Astrocyte (in vitro differentiated cells and primary cell): ENCODE measurements around the gene SGCD. TPM values are rescaled to one million over a fixed set of nuclear protein-coding genes. Genes with fewer than 3 reads are reported as not detected.
A peak's percentile ranks its signal among the peaks of the same experiment; 100 is the strongest.

Experiments used
- DNase-seq: peaks from one replicate; pipeline ENCODE4 v3.0.0-alpha.2; 2010; ENCODE audit warnings: low read depth
- FAIRE-seq: peaks from 2 replicates; lab custom pipeline; 2011; peaks lifted over from hg19 to GRCh38; lab: Jason Lieb, UNC
- H2AFZ ChIP-seq: 2 replicates; pipeline ENCODE4 v1.6.0; 2012; ENCODE audit warnings: low read depth, low read length, inconsistent platforms
- H3K27ac ChIP-seq: 2 replicates; pipeline ENCODE4 v1.5.1; 2011; ENCODE audit warnings: low read depth, low read length, inconsistent platforms
- H3K27me3 ChIP-seq: 2 replicates; pipeline ENCODE4 v1.6.0; 2011; ENCODE audit warnings: low read length, inconsistent platforms; ENCODE audit not compliant: insufficient read depth
- H3K36me3 ChIP-seq: 2 replicates; pipeline ENCODE4 v1.5.1; 2011; ENCODE audit warnings: low read length, inconsistent platforms; ENCODE audit not compliant: insufficient read depth
- H3K4me1 ChIP-seq: 2 replicates; pipeline ENCODE4 v1.5.1; 2011; ENCODE audit warnings: low read length, inconsistent platforms; ENCODE audit not compliant: insufficient read depth
- H3K4me2 ChIP-seq: 2 replicates; pipeline ENCODE4 v1.6.0; 2012; ENCODE audit warnings: low read length, inconsistent platforms
- H3K4me3 ChIP-seq: 2 replicates; pipeline ENCODE4 v1.5.1; 2011; ENCODE audit warnings: low read depth, mild to moderate bottlenecking, low read length, inconsistent platforms; ENCODE audit not compliant: insufficient read depth
- H3K79me2 ChIP-seq: 2 replicates; pipeline ENCODE4 v1.6.0; 2012; ENCODE audit warnings: mild to moderate bottlenecking, low read length, inconsistent platforms; ENCODE audit not compliant: insufficient read depth
- H3K9ac ChIP-seq: 2 replicates; pipeline ENCODE4 v1.6.0; 2012; ENCODE audit warnings: mild to moderate bottlenecking, low read length, inconsistent platforms
- H3K9me3 ChIP-seq: 2 replicates; pipeline ENCODE4 v1.5.1; 2012; ENCODE audit warnings: low read depth, mild to moderate bottlenecking, low read length, inconsistent platforms; ENCODE audit not compliant: insufficient read depth
- H4K20me1 ChIP-seq: 2 replicates; pipeline ENCODE4 v1.6.0; 2012; ENCODE audit warnings: low read length, inconsistent platforms; ENCODE audit not compliant: insufficient read depth
- H3K27ac Mint-ChIP-seq: one replicate; pipeline ENCODE4 v1.8.0; 2021; ENCODE audit warnings: mild to moderate bottlenecking, mixed read lengths; ENCODE audit not compliant: unreplicated experiment
- H3K27me3 Mint-ChIP-seq: one replicate; pipeline ENCODE4 v1.8.0; 2021; ENCODE audit warnings: low read depth, mixed read lengths; ENCODE audit not compliant: unreplicated experiment
- H3K36me3 Mint-ChIP-seq: one replicate; pipeline ENCODE4 v1.8.0; 2021; ENCODE audit warnings: low read depth, mixed read lengths; ENCODE audit not compliant: unreplicated experiment
- H3K4me1 Mint-ChIP-seq: one replicate; pipeline ENCODE4 v1.8.0; 2021; ENCODE audit warnings: low read depth, mixed read lengths; ENCODE audit not compliant: unreplicated experiment
- H3K4me3 Mint-ChIP-seq: one replicate; pipeline ENCODE4 v1.8.0; 2021; ENCODE audit warnings: mild to moderate bottlenecking, moderate library complexity, mixed read lengths; ENCODE audit not compliant: unreplicated experiment
- H3K9me3 Mint-ChIP-seq: one replicate; pipeline ENCODE4 v1.8.0; 2021; ENCODE audit warnings: mild to moderate bottlenecking, mixed read lengths; ENCODE audit not compliant: unreplicated experiment
- EZH2 ChIP-seq: IDR thresholded peaks from 2 replicates; pipeline ENCODE4 v1.6.1; 2012; ENCODE audit warnings: mild to moderate bottlenecking, low read length, inconsistent platforms; ENCODE audit not compliant: insufficient read depth
- total RNA-seq: library from RNA; stranded (reverse); gene quantifications from 2 replicates; pipeline ENCODE4 v1.2.1, GENCODE V29; 2021
- TF ChIP-seq, protein P1 (sequence below): IDR thresholded peaks from 2 replicates; pipeline ENCODE4 v1.5.1; 2011; ENCODE audit warnings: low read depth, mild to moderate bottlenecking, inconsistent platforms, low read length, moderate library complexity; ENCODE audit not compliant: insufficient read depth

The SGCD gene
- total RNA-seq, 1 donor from 2014 or later: 2.9 TPM

DNA sequence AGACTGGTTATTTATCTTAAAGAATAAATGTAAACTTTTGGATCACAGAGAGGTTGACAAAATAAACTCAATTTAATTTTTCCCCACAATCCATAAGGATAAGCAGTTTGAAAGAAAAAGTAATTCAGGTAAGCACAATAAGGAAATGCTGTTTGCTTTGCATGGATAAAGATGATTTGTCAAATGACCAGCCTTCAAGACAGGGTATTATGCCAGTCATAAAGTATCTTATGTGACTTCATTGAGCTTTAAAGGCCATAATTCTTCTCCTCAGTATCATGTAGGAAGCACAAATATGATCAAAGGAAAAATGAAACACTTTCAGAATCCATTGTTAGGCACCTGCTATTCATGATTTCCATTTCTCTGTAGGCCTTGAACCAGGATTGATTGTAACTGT is 342.5 kb downstream of the SGCD start:
- no peak for TF ChIP-seq EZH2
- TF ChIP-seq, protein P1, sequence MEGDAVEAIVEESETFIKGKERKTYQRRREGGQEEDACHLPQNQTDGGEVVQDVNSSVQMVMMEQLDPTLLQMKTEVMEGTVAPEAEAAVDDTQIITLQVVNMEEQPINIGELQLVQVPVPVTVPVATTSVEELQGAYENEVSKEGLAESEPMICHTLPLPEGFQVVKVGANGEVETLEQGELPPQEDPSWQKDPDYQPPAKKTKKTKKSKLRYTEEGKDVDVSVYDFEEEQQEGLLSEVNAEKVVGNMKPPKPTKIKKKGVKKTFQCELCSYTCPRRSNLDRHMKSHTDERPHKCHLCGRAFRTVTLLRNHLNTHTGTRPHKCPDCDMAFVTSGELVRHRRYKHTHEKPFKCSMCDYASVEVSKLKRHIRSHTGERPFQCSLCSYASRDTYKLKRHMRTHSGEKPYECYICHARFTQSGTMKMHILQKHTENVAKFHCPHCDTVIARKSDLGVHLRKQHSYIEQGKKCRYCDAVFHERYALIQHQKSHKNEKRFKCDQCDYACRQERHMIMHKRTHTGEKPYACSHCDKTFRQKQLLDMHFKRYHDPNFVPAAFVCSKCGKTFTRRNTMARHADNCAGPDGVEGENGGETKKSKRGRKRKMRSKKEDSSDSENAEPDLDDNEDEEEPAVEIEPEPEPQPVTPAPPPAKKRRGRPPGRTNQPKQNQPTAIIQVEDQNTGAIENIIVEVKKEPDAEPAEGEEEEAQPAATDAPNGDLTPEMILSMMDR: no peak
- Histone ChIP-seq H3K36me3 (no peaks in the 10 kb centered on the region), H3K4me2 (no peak overlapping the region), H3K79me2 (no peaks in the 10 kb centered on the region), H3K27ac (no peak overlapping the region), H3K9ac (no peak overlapping the region), H3K4me1 (no peaks in the 10 kb centered on the region), H4K20me1 (no peaks in the 10 kb centered on the region), H3K4me3 (no peak overlapping the region), H3K9me3 (no peaks in the 10 kb centered on the region), H3K27me3 (no peaks in the 10 kb centered on the region), H2AFZ (no peak overlapping the region)
- Mint-ChIP-seq H3K27me3 (peaks cover 2% of the 10 kb centered on the region), H3K4me3 (no peak overlapping the region), H3K27ac (no peak overlapping the region), H3K4me1 (no peaks in the 10 kb centered on the region), H3K36me3 (no peaks in the 10 kb centered on the region), H3K9me3 (no peaks in the 10 kb centered on the region)
- DNase-seq (no peak), FAIRE-seq (no peak)

DNA sequence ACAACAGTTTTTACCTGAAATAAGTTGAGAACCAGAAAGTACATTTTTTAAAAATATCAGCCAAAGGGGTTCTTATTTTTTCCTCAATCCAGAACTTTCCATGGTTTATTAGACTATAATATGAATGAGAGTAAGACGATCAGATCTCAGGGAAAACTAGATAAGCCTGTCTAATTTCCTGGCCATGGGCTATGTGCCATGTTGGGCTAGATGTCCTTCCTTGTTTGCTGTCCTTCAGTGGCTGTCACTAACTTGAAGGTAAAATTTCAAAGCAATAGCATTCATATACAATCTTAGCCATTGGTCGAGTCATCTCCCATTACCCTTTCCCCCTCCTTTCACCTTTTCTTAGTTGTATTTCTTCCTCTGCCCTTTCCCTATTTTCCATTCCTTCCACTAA is 343.7 kb downstream of the SGCD start:
- no peak overlapping the region for H3K27ac Mint-ChIP-seq

DNA sequence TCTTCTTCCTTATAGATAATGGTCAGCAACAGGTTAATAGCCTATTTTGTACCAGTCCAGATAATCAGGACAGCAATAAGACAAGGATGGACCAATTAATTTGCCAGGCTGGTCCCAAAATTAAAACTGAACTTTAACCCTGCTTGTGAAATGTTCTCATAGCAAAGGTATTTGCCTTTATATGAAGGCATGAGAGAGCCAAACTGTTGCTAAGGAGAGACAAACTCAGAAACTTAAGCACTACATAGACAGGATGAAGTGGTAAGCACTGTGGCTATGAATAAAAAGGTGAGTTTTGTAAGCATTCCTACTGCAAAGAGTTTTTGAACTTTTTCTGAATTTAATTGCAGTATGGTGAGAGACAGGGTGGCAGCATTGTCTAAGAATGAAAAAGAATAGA is 348.4 kb downstream of the SGCD start:
- H3K36me3 Mint-ChIP-seq: no peaks in the 10 kb centered on the region
- Histone ChIP-seq H3K36me3 (no peaks in the 10 kb centered on the region), H3K27me3 (no peaks in the 10 kb centered on the region), H3K4me1 (peaks cover 3% of the 10 kb centered on the region), H3K9me3 (no peaks in the 10 kb centered on the region), H4K20me1 (no peaks in the 10 kb centered on the region), H2AFZ (no peak overlapping the region), H3K9ac (no peak overlapping the region), H3K4me2 (no peak overlapping the region), H3K27ac (no peak overlapping the region), H3K79me2 (no peaks in the 10 kb centered on the region), H3K4me3 (no peak overlapping the region)
- H3K4me1 Mint-ChIP-seq: peaks cover 3% of the 10 kb centered on the region
- H3K4me3 Mint-ChIP-seq: no peak overlapping the region
- TF ChIP-seq, protein P1: no peak
- H3K27me3 Mint-ChIP-seq: peaks cover 3% of the 10 kb centered on the region
- FAIRE-seq (no peak), DNase-seq (peak; percentile 3)
- no peaks in the 10 kb centered on the region for H3K9me3 Mint-ChIP-seq
- H3K27ac Mint-ChIP-seq: no peak overlapping the region

More for the DNA sequence above, 343.7 kb downstream of the SGCD start:
- Histone ChIP-seq H3K27me3 (no peaks in the 10 kb centered on the region), H3K79me2 (no peaks in the 10 kb centered on the region), H3K4me1 (no peaks in the 10 kb centered on the region), H3K9me3 (no peaks in the 10 kb centered on the region), H3K4me3 (no peak overlapping the region), H4K20me1 (no peaks in the 10 kb centered on the region), H3K4me2 (no peak overlapping the region), H3K9ac (no peak overlapping the region), H3K36me3 (no peaks in the 10 kb centered on the region), H3K27ac (no peak overlapping the region), H2AFZ (no peak overlapping the region)
- H3K4me1 Mint-ChIP-seq: peaks cover 3% of the 10 kb centered on the region
- DNase-seq: no peak
- no peak for FAIRE-seq
- H3K27me3 Mint-ChIP-seq: peaks cover 3% of the 10 kb centered on the region
- no peaks in the 10 kb centered on the region for H3K36me3 Mint-ChIP-seq
- no peak overlapping the region for H3K4me3 Mint-ChIP-seq
- TF ChIP-seq EZH2: no peak
- no peaks in the 10 kb centered on the region for H3K9me3 Mint-ChIP-seq
